Loucy (cell line): Measurements from ENCODE around the gene METTL4.

Source experiments
- EZH2phosphoT487 ChIP-seq: fragments of 200-600 bp; IDR thresholded peaks from 2 replicates; pipeline ENCODE4 v1.6.1; 2018; ENCODE audit warnings: antibody characterized with exemption, mild to moderate bottlenecking, moderate library complexity, borderline replicate concordance
- TF ChIP-seq, protein P1 (sequence below): fragments of 200-600 bp; sonication (generic); conservative IDR thresholded peaks from 2 replicates; pipeline ENCODE4 v1.5.1; 2014; ENCODE audit warnings: mild to moderate bottlenecking, antibody characterized with exemption, low read length

- TF ChIP-seq, protein P1, sequence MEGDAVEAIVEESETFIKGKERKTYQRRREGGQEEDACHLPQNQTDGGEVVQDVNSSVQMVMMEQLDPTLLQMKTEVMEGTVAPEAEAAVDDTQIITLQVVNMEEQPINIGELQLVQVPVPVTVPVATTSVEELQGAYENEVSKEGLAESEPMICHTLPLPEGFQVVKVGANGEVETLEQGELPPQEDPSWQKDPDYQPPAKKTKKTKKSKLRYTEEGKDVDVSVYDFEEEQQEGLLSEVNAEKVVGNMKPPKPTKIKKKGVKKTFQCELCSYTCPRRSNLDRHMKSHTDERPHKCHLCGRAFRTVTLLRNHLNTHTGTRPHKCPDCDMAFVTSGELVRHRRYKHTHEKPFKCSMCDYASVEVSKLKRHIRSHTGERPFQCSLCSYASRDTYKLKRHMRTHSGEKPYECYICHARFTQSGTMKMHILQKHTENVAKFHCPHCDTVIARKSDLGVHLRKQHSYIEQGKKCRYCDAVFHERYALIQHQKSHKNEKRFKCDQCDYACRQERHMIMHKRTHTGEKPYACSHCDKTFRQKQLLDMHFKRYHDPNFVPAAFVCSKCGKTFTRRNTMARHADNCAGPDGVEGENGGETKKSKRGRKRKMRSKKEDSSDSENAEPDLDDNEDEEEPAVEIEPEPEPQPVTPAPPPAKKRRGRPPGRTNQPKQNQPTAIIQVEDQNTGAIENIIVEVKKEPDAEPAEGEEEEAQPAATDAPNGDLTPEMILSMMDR = no peak
- no peak for TF ChIP-seq EZH2phosphoT487
Measured at GRCh38 chr18:2532797-2533196, 38.5 kb downstream of the METTL4 start.
